Adipose tissue (tissue), 3 donors: ENCODE results near the gene PPFIA4. TPM values are rescaled to one million over a fixed set of nuclear protein-coding genes. Genes with fewer than 3 reads are reported as not detected.

Source experiments
- H3K27ac ChIP-seq: one replicate; pipeline ENCODE4 v1.5.1; 2013; ENCODE audit warnings: low read depth, low read length
- WGBS, 3 donors: extraction: QIAGEN DNeasy Blood & Tissue Kit; methylation state at CpG; one replicate each; pipeline ENCODE4 v1.1.7; 2013; 5-methylcytosine and 5-hydroxymethylcytosine counted together
- polyA plus RNA-seq, 3 donors: library from polyadenylated mRNA; stranded (reverse); fragments of 200-250 nt; gene quantifications; one replicate each; pipeline ENCODE4 v1.2.3, GENCODE V29; 2013
- donor health status: healthy with polysubstance abuse.
- donor health status: Bipolar disorder and iron deficiency.
- donor health status: healthy.

The PPFIA4 gene
- polyA plus RNA-seq, 3 donors, result 0.10 to 0.79 (median 0.12) TPM

DNA sequence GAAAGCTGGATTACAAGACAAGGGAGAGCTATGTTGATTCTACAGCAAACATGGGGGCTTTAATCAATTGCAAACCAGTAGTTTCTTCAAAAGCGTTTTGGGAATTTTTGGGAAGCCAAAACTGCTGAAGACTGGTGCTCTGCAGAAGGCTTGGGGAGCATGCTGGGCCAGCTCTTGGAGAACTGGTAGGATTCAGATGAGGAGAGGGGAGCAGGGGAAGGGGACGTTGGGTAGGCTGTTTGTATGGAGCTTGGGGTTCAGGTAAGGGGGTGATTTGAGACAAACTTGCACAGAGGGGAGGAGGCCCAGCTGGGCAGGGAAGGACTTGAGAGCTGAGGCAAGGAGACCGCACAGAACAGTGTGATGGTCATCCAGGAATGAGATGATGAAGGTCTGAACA, 62.1 kb downstream of the PPFIA4 start:
- no peak overlapping the region for H3K27ac ChIP-seq
- 70 to 91% (median 86%) methylated on average over 3 of the region's 3 CpGs for WGBS, 3 donors

DNA sequence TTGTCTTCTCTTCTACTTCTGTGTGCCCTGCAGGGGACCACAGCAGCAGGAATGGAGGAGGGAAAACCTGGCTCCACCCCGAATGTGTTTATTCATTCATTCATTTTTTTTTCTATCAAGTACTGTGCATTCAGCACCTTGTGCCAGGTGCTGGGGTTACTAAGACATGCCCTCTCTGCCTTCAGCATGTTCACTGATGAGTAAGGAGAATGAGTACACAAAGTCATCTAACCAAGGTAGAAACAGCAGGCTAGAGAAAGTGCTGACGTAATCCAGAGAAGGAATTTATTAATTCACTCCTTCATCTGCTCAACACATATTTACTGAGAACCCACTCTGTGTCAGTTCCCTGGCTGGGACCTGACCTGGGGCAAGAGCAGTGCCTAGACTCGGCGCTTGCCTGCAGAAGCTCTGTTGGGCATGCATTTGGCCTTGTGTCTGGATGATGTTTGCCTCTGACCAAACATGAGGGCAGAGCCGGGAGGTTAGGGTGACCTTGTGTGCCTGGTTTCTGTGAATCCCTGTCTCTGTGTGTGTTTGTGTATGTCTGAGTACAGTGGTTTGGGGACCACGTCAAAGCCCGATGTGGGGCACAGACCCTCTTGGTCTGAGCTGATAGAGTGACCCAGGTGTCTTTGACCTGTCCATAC, 62.8 kb downstream of the PPFIA4 start:
- no peak overlapping the region for H3K27ac ChIP-seq
- WGBS, 3 donors, result 61 to 89% (median 84%) methylated on average over 7 of the region's 7 CpGs

DNA sequence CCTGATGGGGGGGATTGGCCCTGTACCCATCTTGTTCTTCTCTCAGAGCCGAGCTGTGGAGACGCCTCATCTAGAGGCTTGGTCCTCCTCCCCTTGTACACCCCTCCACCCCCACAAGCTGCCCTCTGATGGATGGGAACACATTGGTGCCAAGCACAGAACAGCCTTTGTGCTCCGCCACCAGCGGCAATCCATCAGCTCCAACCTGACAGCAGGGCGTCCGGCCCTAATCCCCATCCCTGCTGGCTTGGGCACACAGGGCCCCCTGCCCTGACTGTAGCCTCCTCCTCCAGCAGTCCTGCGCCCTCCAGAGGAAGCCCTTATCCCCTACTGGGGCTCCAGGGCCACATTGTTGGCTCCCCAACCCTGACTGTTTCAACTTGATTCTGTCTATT, 63.4 kb downstream of the PPFIA4 start:
- 35 to 88% (median 70%) methylated on average over 7 of the region's 7 CpGs for WGBS, 3 donors
- H3K27ac ChIP-seq, result no peak overlapping the region

DNA sequence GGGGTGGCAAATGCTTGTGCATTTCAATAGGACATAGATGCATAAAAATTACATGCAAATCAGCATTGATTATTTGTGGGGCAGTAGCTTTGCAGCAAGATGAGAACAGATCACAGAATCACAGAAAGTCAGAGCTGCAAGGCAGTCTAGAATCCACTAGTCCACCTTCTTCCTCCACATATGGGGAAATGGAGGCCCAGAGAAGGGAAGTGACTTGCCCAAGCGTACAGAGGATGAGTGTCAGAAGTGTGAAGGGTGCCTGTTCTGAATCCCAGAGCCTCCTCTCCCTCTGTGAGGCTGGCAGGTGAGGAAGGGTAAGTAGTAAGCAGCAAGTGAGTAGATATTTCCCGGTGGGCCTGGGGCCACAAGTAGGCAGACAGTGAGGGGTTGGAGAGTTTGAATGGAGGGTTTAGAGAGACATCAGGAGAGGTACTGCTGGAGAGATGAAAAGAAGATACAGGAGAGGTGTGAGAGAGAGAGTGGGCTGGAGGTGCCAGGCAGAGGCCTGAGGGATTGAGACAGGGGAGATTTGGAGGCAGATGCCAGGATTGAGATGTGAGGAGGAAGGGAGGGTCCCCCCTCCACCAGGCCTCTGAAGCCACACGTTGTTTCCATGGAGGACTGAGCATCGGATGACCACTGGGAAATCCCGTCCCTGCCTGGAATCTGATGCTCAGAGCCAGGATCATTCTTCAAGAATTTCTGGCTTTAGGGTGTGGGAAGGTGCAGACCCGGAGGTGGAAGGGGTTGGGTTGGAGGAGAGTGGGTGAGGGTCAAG, 64.3 kb downstream of the PPFIA4 start:
- WGBS, 3 donors, result 69 to 74% (median 70%) methylated on average over 6 of the region's 6 CpGs
- no peak overlapping the region for H3K27ac ChIP-seq

DNA sequence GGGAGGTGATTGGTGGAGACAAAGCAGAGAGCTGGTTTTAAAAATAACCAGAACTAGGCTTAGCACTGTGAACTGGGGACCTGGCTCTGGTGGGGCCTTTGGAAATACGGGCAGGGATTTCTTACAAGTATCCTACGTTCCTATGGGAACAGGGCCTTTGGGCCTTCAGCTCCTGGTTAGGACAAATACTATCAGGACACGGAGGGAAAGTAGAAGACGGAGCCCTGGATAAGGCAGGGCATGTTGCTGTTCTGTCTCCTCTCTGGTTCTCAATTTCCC, 64.8 kb downstream of the PPFIA4 start:
- H3K27ac ChIP-seq, result no peak overlapping the region
- WGBS, 3 donors, result 70 to 93% (median 92%) methylated on average over 4 of the region's 4 CpGs

DNA sequence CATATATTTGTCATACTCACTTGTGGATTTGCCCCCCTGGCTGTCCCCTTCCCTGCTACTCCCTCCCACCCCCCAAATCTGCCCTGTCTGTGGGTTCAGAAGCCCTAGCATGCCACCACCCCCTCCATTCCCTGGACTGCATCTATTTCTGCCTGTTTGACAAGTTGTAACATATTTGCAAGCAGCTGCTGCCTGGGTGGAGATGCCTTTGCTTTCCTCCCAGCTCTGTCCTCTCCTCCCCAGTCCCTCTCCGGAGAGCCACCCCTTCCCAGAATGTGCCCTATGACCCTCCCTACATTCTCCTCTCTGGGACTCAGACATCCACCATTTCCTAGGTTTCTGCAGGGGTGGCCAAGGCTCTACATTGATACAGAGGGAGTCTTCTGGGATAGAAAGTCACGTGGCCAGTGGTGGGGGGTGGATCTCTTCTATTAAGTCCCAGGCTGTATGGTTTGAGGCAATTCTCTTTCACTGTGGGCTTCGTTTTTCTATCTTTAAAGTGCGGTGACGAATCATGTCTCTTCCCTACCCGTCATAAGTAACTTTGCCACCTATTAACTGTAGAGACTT, 65.6 kb downstream of the PPFIA4 start:
- no peak overlapping the region for H3K27ac ChIP-seq
- 62 to 83% (median 82%) methylated on average over 6 of the region's 6 CpGs for WGBS, 3 donors

DNA sequence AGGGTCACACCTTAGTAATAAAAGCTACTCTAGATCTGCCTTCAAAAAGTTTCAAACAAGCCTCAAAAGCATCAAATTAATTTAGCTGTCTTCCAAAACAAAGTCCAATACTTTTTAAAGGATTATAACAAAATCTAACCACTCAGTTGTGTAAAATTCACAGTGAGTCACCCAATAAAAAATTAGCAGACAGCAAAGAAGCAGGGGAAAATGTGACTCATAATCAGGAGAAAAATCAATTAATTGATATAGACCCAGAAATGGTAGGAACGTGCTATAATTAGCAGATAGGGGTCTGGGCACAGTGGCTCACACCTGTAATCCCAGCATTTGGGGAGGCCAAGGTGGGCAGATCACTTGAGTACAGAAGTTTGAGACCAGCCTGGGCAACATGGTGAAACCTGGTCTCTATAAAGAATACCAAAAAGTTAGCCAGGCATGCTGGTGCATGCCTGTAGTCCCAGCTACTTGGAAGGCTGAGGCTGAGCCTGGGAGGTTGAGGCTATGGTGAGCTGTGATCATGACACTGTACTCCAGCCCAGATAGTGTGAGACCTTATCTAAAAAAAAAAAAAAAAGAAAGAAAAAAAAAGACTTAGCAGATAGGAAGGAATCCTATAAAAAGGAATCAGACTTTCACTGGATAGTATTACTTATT, 67.6 kb downstream of the PPFIA4 start:
- no peak overlapping the region for H3K27ac ChIP-seq
- 47 to 95% (median 92%) methylated on average over 1 of the region's 1 CpG for WGBS, 3 donors

DNA sequence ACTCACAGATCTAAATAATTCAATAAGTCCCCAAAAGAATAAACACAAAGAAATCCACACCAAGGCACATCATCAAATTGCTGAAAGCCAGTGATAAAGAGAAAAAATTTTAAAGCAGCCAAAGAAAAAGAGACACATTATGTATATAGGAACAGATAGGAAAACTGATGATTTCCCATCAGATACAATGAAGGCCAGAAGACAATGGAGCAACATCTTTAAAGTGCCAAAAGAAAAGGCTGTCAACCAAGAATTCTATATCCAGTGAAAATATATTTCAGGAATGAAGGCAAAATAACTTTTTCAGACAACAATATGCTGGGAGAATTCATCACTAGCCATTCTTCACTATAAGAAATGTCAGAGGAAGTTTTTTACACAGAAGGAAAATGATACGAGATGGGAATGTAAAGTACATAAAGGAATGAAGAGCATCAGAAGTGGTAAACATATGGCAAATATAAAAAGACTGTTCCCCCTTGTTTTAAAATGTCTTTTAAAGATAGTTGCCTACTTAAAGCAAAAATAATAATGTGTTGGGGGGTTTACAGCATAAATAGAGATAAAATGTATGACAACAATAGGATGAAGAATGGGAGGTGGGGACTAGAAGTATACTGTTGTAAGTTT, 68.9 kb downstream of the PPFIA4 start:
- WGBS, 3 donors, result 88 to 100% (median 96%) methylated on average over 1 of the region's 1 CpG
- no peak overlapping the region for H3K27ac ChIP-seq

DNA sequence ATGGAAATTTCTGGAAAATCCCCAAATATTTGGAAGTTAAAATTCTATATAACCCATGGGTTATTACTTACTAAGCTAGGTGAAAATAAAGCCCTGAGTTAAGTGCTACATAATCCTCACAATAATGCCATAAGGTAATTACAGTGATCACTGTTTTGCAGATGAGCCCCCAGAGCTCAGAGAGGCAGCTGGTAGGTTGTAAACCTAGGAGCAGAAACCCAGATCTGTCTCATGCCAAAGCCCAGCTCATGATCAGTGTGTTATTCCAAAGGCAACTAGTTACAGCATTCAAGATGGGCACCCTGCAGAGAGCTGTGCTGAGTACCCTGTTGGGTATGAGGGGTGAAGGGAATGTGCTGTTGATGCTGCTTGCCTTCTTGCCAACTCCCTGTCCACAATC, 70.3 kb downstream of the PPFIA4 start:
- H3K27ac ChIP-seq, result no peak overlapping the region

DNA sequence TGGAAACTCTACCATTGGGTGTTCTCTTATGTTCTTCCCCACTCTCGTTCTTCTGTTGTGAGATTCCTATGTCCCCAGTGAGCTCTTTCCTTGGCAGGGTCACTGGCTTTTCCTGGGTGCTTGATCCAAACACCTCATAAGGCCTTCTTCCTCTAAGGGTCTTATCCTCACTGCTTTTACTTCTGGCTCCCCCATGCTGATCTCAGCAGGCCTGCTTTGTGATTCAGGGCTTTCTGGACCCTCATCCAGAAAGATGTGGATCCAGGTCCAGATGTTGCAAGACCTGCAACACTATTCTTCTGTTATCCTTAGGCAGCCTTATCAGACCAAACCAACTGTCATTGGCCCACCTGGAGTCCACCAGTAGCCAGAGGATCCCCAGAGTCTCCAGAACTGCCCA, 70.7 kb downstream of the PPFIA4 start:
- H3K27ac ChIP-seq, result no peak overlapping the region
- WGBS, 3 donors, result 59 to 80% (median 76%) methylated on average over 1 of the region's 1 CpG

DNA sequence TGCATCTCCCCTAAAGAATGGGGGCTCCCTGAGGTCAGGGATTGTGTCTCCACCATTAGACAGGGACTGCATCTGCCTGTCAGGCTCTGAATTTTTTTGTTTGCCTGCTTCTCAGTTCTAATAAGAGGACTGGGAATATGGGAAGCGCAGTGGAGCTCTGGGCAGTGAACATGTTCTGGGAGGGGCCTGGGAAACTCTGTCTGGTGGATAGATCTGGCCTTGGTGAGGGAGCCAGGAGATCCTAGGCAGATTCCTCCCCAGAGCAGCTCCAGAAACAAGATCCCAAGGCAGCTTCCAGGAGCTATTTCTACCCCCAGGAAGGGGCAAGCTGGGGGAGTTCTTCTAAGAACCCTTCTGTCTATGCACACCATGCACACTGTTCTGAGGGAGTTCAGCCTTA, 72.2 kb downstream of the PPFIA4 start:
- WGBS, 3 donors, result 73 to 90% (median 75%) methylated on average over 1 of the region's 1 CpG
- H3K27ac ChIP-seq, result no peak overlapping the region

DNA sequence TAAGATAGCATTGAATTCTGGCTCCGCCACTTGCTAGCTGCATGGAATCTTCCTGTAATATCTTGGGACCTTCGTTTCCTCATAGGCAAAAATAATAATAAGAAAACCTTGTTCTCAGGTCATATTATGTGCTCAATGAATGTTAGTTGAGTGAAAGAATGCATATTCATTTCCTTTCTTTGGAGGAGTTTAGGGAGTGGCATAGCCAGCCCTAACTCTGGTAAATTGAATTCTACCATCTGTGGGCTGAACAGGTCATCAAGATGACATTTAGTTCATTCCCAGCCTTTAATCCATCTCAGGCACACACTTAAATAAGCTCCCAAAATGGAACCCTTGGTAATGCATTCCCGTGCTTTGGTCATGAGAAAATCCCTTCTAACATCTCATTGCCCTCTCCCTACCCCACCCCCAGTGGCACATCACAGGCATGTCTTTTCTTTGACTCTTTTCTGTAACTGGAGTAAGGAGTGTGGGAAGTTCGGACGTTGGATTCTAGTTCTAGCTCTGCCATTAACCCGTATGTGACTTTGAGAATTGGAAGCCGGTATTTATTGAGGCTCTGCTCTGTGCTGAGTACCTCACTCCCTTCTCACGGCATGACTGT, 72.7 kb downstream of the PPFIA4 start:
- WGBS, 3 donors, result 82 to 87% (median 86%) methylated on average over 8 of the region's 8 CpGs
- H3K27ac ChIP-seq, result no peak overlapping the region

DNA sequence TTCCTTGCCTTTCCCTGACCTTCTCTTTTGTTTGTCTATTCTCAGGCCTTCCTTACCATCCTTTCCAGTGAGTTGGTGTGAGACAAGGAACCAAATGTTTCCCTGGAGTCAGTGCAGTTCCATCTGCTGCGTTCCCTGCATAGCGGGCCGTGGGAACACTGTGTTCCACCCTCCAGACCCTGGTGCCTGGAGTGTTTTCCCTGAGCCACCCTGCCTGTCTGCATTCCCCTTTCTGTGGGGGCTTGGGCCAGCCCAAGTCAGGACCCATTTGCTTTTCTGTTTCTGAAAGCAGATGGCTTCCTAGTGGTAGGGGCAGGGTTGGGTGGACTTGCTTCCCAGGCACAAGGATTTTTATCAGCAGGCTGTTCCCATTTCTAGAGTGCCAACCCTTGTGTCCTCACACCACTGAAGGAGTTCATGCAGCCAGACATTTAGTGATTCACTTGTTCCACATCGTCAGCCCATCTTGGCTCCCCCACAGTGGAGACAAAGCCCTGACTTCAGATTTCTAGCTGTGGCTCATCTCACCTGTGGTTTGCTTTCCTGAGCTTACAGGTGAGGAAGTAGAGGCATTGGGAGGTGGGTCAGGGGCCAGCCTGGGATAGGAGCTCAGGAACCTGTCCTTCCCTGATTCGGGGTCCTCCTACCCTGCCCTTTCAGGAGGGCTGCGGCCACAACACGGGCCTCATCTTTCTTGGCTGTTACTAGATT, 73.7 kb downstream of the PPFIA4 start:
- WGBS, 3 donors, result 84 to 90% (median 88%) methylated on average over 7 of the region's 7 CpGs
- no peak overlapping the region for H3K27ac ChIP-seq

DNA sequence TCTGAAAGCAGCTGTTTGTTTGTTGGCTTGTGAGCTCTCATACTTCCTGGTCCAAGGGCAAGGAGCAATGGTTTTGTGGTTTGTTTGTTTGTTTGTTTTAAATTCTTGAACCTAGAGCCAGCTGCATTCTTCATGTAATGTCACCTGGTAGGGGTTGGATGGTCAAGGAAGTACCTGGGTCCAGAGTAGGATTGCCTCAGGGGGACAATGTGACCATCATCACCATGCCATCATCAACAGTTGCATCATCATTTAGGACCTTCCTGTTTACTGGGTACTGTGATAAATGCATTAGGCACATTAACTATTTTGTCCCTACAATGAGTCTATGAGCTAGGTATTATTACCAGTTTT, 74.2 kb downstream of the PPFIA4 start:
- H3K27ac ChIP-seq, result no peak overlapping the region

DNA sequence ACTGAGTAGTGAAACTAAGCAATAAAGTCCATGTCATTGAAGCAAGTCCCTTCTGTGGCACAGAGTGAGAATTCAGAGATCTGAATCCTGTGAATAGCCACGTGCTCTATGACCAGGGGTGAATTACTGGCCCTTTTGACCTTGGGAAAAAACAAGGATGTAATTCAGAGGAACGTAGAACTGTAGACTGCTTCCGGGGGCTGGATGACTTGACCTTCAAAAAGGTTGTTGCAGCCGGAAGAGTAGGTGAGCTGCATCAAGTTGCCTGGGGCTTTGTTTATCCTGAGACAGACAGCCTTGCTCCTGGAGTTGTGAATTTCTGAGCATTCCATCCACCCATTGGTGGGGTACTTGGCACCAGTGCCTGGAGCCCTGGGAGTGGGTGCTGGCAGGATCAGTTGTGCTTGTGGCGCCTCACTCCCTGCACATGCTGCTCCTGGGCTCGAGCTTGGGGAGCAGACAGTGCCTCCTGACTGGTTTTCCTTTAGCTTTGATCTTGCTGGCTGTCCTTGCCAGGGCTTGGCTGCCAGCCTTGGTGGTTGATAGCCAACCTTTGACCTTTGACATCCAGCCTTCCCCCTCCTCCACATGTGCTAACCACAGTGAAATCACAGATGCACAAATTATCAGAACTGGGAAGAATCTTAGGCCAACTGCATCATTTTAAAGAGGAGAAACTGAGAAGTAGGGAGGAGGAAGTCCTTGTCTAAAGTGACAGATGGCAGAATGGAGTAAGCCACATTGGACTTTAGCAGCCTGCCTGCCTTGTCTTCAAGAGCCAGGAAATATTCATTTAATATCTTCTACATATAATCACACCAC, 75.7 kb downstream of the PPFIA4 start:
- WGBS, 3 donors, result 45 to 76% (median 69%) methylated on average over 6 of the region's 6 CpGs

DNA sequence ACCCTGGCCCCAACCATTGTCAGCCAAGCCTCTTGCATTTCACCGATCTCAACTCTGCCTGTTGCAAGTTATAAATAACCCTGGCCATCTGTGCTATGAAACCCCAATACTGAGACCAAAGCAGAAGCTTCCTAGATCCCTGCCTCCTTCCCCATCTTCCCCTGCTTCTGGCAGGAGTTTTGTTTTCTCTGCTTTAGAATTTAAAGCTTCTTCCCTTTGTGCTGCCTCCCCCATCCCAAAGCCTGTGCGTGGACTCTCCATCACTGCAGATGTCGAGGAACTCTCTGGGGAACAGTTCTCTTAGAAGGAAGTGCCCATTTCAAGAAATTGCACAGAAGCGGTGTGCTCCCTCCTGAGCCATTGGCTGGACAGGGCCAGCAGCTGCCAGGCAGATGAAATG, 76.9 kb downstream of the PPFIA4 start:
- no peak overlapping the region for H3K27ac ChIP-seq
- 55 to 66% (median 60%) methylated on average over 4 of the region's 4 CpGs for WGBS, 3 donors

More for the DNA sequence above, 75.7 kb downstream of the PPFIA4 start:
- H3K27ac ChIP-seq, result no peak overlapping the region

DNA sequence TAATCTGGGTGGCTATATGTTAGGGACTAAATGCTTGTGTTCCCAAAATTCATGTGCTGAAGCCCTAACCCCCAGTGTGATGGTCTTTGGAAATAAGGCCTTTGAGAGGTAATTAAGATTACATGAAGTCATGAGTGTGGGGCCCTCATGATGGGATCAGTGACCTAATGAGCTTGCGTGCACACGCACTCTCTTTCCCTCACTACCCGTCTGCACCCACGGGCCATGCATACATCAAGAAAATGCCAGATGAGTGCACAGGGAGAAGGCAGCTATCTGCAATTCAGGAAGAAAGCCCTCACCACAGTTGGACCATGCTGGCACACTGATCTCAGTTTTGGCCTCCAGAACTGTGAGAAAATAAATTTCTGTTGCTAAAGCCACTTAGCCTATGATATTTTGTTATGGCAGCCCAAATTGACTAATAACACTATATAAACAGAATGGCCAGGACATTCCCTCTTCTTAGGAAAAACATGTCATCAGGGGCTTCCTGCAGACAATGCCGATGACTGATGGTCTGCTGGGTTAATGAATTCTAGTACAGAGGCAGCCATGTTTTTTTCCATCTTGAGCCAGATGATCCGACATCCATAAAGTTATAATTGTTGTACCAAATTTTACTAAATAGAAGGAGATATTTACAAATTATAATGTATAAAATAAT, 77.7 kb downstream of the PPFIA4 start:
- WGBS, 3 donors, result 81 to 88% (median 86%) methylated on average over 6 of the region's 6 CpGs
- no peak overlapping the region for H3K27ac ChIP-seq
